ENCODE data around the gene DIPK1C. TPM values are rescaled to one million over a fixed set of nuclear protein-coding genes. Genes with fewer than 3 reads are reported as not detected.

Gene DIPK1C
- total RNA-seq, 1 donor from 2014 or later: not detected

GRCh38 chr18:74488354-74488753, 31.2 kb upstream of the DIPK1C start:
- FAIRE-seq: no peak
- Histone ChIP-seq H3K4me1 (ENCODE audit: insufficient read depth, low read length) (no peaks in the 10 kb centered on the region), H3K4me3 (ENCODE audit: insufficient read depth, low read depth, low read length) (no peak overlapping the region), H3K27me3 (ENCODE audit: insufficient read depth, low read length) (no peaks in the 10 kb centered on the region), H3K79me2 (ENCODE audit: insufficient read depth, low read length) (no peaks in the 10 kb centered on the region), H4K20me1 (ENCODE audit: insufficient read depth, low read length) (no peaks in the 10 kb centered on the region), H3K36me3 (ENCODE audit: insufficient read depth, low read length) (no peaks in the 10 kb centered on the region), H2AFZ (ENCODE audit: low read depth, low read length) (no peak overlapping the region), H3K4me2 (ENCODE audit: low read length) (no peak overlapping the region), H3K27ac (ENCODE audit: low read depth, low read length) (no peak overlapping the region), H3K9me3 (ENCODE audit: insufficient read depth, low read depth, low read length) (no peaks in the 10 kb centered on the region), H3K9ac (ENCODE audit: low read length) (no peak overlapping the region)
- H3K4me1 Mint-ChIP-seq (ENCODE audit: low read depth, unreplicated experiment): peaks cover 15% of the 10 kb centered on the region
- H3K27ac Mint-ChIP-seq (ENCODE audit: unreplicated experiment): no peak overlapping the region
- H3K36me3 Mint-ChIP-seq (ENCODE audit: low read depth, unreplicated experiment): no peaks in the 10 kb centered on the region
- H3K9me3 Mint-ChIP-seq (ENCODE audit: unreplicated experiment): peaks cover 4% of the 10 kb centered on the region
- no peak overlapping the region for H3K4me3 Mint-ChIP-seq (ENCODE audit: unreplicated experiment)
- no peak for DNase-seq (ENCODE audit: low read depth)
- TF ChIP-seq EZH2 (IDR thresholded peaks at IDR 0.05; ENCODE audit: insufficient read depth, low read length) (no peak), CTCF (IDR thresholded peaks at IDR 0.05; ENCODE audit: insufficient read depth, low read depth, low read length) (no peak)
- H3K27me3 Mint-ChIP-seq (ENCODE audit: low read depth, unreplicated experiment): peaks cover 3% of the 10 kb centered on the region

GRCh38 chr18:74486119-74486849, 29.2 kb upstream of the DIPK1C start:
- FAIRE-seq (no peak), DNase-seq (ENCODE audit: low read depth) (no peak)
- Mint-ChIP-seq H3K27me3 (ENCODE audit: low read depth, unreplicated experiment) (peaks cover 3% of the 10 kb centered on the region), H3K4me3 (ENCODE audit: unreplicated experiment) (no peak overlapping the region), H3K27ac (ENCODE audit: unreplicated experiment) (no peak overlapping the region), H3K9me3 (ENCODE audit: unreplicated experiment) (no peaks in the 10 kb centered on the region), H3K4me1 (ENCODE audit: low read depth, unreplicated experiment) (peaks cover 15% of the 10 kb centered on the region), H3K36me3 (ENCODE audit: low read depth, unreplicated experiment) (no peaks in the 10 kb centered on the region)
- no peaks in the 10 kb centered on the region for H3K9me3 ChIP-seq (ENCODE audit: insufficient read depth, low read depth, low read length)
- H3K36me3 ChIP-seq (ENCODE audit: insufficient read depth, low read length): no peaks in the 10 kb centered on the region
- no peak overlapping the region for H3K4me3 ChIP-seq (ENCODE audit: insufficient read depth, low read depth, low read length)
- H3K4me2 ChIP-seq (ENCODE audit: low read length): no peak overlapping the region
- H4K20me1 ChIP-seq (ENCODE audit: insufficient read depth, low read length): no peaks in the 10 kb centered on the region
- H2AFZ ChIP-seq (ENCODE audit: low read depth, low read length): no peak overlapping the region
- no peak overlapping the region for H3K9ac ChIP-seq (ENCODE audit: low read length)
- H3K27me3 ChIP-seq (ENCODE audit: insufficient read depth, low read length): no peaks in the 10 kb centered on the region
- TF ChIP-seq EZH2 (IDR thresholded peaks at IDR 0.05; ENCODE audit: insufficient read depth, low read length): no peak
- no peak for TF ChIP-seq CTCF (IDR thresholded peaks at IDR 0.05; ENCODE audit: insufficient read depth, low read depth, low read length)
- H3K79me2 ChIP-seq (ENCODE audit: insufficient read depth, low read length): no peaks in the 10 kb centered on the region
- H3K27ac ChIP-seq (ENCODE audit: low read depth, low read length): no peak overlapping the region
- no peaks in the 10 kb centered on the region for H3K4me1 ChIP-seq (ENCODE audit: insufficient read depth, low read length)

- H3K9me3 Mint-ChIP-seq (ENCODE audit: unreplicated experiment): no peaks in the 10 kb centered on the region
- Histone ChIP-seq H3K36me3 (ENCODE audit: insufficient read depth, low read length) (no peaks in the 10 kb centered on the region), H4K20me1 (ENCODE audit: insufficient read depth, low read length) (no peaks in the 10 kb centered on the region), H2AFZ (ENCODE audit: low read depth, low read length) (no peak overlapping the region), H3K27me3 (ENCODE audit: insufficient read depth, low read length) (no peaks in the 10 kb centered on the region), H3K4me2 (ENCODE audit: low read length) (no peak overlapping the region), H3K79me2 (ENCODE audit: insufficient read depth, low read length) (no peaks in the 10 kb centered on the region), H3K4me3 (ENCODE audit: insufficient read depth, low read depth, low read length) (no peak overlapping the region), H3K27ac (ENCODE audit: low read depth, low read length) (no peak overlapping the region), H3K4me1 (ENCODE audit: insufficient read depth, low read length) (no peaks in the 10 kb centered on the region), H3K9ac (ENCODE audit: low read length) (no peak overlapping the region), H3K9me3 (ENCODE audit: insufficient read depth, low read depth, low read length) (no peaks in the 10 kb centered on the region)
- H3K4me1 Mint-ChIP-seq (ENCODE audit: low read depth, unreplicated experiment): peaks cover 6% of the 10 kb centered on the region
- no peaks in the 10 kb centered on the region for H3K36me3 Mint-ChIP-seq (ENCODE audit: low read depth, unreplicated experiment)
- H3K27me3 Mint-ChIP-seq (ENCODE audit: low read depth, unreplicated experiment): peaks cover 3% of the 10 kb centered on the region
- DNase-seq (ENCODE audit: low read depth) (no peak), FAIRE-seq (no peak)
- H3K27ac Mint-ChIP-seq (ENCODE audit: unreplicated experiment): no peak overlapping the region
- TF ChIP-seq EZH2 (IDR thresholded peaks at IDR 0.05; ENCODE audit: insufficient read depth, low read length) (no peak), CTCF (IDR thresholded peaks at IDR 0.05; ENCODE audit: insufficient read depth, low read depth, low read length) (no peak)
- no peak overlapping the region for H3K4me3 Mint-ChIP-seq (ENCODE audit: unreplicated experiment)
Observed at GRCh38 chr18:74482697-74483096, 25.6 kb upstream of the DIPK1C start.

Data from astrocyte (in vitro differentiated cells and primary cell).